Measurements from ENCODE around the gene C12orf76.

GRCh38 chr12:109997393-109997792, 50.9 kb downstream of the C12orf76 start:
- no peak for TF ChIP-seq POLR2AphosphoS5 (IDR thresholded peaks at IDR 0.05)
- TF ChIP-seq CTCF (IDR thresholded peaks at IDR 0.05), result no peak

Measured in suprapubic skin (tissue), 3 donors.